Activated effector memory CD4-positive, alpha-beta T cell treated with anti-CD3 and anti-CD28 coated beads, Interleukin-2, amount 50 U/mL, for 16 hours (primary cell): ENCODE results near the gene TOMM7.
"Not testable (repeated sequence)": the region's sequence is repeated elsewhere in the genome, so short reads cannot be mapped to it uniquely, and the experiment has no call there.

ENCODE experiments used
- DNase-seq: peaks from one replicate; pipeline ENCODE4 v3.0.0-alpha.2; 2020

The TOMM7 gene

GRCh38 chr7:22814261-22815208, 8.1 kb downstream of the TOMM7 start:
- DNase-seq = no peak

DNA sequence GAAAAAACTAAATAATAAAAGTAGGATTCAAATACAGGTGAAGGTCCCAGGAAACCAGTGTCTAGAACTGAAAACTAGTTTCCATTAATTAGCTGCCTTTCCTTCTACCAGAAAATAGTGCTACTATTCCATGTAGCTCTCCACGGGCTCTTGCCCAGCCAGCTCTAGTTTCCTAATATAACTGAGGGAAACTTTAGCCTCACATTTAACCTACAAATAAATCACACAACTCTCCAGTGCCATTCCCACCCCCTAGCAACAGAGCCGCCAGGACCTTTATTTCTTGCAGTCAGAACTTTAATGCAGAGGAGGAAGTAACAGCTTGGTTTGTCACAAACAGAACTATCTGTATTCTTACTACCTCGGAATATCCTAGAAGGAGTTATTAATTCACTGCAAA, 10.3 kb downstream of the TOMM7 start:
- DNase-seq = no peak

DNA sequence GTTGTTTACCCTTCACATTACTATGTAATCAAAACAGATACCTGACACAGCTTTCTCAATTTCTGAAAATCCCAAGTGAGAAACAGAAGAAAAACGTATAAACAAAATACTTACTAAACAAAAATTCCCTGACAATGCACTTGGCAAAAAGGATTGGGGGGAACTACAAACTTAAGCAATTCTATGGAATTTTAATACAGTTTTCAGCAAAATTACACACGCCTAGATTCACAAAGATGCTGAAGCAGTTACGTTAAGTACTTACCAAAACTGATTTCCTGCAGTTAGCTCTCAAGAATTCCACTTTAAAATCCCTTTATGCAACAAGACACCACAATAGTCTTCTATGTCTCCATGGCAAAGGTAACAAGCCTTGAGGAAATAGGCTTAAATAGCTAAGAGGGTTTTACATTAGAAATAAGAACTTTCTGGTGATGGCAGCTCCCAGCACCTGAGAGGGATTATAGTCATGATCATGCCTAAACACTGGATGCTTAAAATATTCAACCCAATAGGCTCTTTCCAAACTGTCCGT, 10.8 kb downstream of the TOMM7 start:
- DNase-seq = no peak

DNA sequence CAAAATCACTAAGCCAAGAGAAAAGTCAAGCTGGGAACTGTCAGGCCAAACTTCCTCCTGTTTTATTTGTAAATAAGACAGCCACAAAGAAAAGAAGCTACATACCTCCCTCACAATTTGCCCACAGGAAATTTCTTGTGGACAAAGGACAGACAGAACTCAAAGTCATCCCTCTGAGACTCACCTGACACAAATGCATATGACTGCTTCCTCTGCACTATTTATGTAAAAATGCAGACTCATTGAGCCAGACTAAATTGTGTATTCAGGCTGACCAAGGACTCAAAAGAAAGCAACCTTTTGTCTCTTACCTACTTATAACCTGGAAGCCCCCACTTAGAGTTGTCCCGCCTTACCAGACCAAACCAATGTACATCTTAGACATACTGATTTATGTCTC, 11.8 kb downstream of the TOMM7 start:
- DNase-seq = no peak

DNA sequence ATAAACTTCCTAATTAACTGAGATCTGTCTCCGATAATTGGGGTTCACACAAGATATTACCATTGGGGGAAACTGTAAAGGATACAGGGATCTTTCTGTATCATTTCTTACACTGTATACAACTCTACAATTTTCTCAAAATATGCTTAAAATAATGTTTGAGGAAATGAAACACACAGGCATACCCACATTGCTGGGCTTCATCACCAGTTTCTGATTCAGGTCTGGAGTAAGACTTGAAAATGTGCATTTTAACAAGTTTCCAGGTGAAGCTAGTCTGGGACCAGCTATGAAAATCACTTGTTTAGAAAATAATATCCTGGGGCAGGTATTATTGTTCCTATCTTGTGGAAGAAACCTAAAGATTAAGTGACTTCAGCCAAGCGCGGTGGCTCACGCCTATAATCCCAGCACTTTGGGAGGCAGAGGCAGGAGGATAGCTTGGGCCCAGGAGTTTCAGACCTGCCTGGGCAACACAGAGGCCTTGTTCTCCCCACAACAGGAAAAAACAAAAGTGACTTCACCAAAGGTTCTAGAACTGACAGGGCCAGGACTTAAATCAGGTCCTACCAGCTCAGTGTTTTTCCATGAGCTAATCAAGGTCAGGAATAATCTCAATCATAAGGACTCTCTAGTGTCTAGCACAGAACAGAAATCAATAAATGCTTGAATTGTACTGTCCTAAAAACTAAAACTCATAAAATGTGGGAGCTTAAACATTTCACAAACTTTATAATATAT, 12.6 kb downstream of the TOMM7 start:
- DNase-seq = no peak

DNA sequence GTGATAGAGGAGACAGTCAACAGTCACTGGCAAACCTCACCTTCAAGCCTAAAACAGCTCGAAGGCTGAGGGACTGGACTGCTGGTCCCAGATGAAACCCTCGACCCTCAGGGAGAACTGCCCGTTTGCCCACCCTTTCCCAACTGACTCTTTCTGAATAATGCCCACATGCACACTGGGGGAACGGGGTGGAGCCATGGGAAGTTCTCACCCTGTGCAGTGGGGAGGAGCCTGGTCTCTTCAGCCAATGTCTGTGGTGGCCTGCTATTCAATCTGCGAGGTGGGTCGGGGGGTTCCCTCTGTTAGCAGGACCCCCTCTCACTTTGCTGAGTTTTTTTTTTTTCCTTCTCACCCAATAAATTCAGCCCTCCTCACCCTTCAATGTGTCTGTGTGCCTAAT, 14.5 kb downstream of the TOMM7 start:
- no peak for DNase-seq

- DNase-seq = no peak
These were observed 15.9 kb downstream of the TOMM7 start for GRCh38 chr7:22806752-22807151.

DNA sequence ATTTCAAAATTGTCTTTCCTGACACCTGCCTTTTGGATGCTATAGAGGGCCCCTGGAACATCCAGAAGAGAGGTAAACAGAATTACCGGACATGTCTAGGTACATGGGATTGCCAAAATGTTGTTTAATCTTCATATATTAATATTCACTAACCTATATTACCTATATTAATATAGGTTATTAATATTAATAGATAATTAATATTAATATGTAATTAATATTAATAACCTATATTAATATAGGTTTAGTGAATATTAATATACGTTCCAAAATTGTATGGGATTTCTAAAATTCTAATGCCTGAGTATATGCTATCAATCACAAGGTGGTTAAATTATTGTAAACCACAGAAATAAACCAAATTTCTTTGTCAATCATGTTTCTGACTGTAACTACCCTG, 17.4 kb downstream of the TOMM7 start:
- DNase-seq = no peak

DNA sequence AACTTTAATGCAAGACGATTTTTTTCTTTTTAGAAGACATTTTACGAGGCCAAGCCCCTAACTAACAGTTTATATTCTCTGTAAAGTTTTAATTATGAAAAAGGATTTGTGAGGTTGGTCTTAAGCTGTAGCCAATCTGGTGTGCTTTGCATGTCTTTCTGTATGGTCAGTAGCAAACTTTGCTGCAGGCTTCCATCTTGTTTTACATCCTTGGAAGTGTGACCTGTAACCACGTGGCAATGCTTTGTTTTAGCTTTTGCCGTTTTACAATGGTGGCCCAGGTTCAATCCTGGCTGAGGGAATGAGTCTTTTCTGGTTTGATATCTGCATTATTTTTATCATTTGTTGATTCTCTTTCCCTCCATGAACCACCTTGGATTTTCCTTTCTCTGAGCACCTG, 19.8 kb downstream of the TOMM7 start:
- DNase-seq = not testable (repeated sequence)

DNA sequence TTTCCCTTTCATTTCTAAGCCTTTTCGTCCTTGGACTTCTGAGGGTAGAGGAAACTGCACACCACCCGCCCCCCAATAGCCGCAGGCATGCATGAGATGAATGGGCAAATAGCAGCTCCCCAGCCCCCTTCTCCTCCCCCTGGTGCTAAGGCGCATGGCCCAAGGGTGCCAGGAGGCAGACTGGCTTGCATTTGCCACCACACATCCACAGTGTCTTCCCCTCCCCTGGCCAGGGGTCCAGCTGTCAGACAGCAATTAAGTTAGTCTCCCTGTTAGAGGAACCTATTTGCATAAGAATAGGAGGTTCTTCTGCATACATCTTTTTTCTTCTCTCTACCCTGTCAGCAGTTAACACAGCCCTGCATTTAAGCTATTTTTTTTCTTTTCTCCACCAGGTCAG, 20.2 kb downstream of the TOMM7 start:
- no peak for DNase-seq

- no peak for DNase-seq
These were observed 20.7 kb downstream of the TOMM7 start for GRCh38 chr7:22801912-22802311.

- DNase-seq = no peak
These were observed 23.0 kb downstream of the TOMM7 start for GRCh38 chr7:22799633-22800032.

- no peak for DNase-seq
These were observed 28.8 kb downstream of the TOMM7 start for GRCh38 chr7:22793593-22794462.

DNA sequence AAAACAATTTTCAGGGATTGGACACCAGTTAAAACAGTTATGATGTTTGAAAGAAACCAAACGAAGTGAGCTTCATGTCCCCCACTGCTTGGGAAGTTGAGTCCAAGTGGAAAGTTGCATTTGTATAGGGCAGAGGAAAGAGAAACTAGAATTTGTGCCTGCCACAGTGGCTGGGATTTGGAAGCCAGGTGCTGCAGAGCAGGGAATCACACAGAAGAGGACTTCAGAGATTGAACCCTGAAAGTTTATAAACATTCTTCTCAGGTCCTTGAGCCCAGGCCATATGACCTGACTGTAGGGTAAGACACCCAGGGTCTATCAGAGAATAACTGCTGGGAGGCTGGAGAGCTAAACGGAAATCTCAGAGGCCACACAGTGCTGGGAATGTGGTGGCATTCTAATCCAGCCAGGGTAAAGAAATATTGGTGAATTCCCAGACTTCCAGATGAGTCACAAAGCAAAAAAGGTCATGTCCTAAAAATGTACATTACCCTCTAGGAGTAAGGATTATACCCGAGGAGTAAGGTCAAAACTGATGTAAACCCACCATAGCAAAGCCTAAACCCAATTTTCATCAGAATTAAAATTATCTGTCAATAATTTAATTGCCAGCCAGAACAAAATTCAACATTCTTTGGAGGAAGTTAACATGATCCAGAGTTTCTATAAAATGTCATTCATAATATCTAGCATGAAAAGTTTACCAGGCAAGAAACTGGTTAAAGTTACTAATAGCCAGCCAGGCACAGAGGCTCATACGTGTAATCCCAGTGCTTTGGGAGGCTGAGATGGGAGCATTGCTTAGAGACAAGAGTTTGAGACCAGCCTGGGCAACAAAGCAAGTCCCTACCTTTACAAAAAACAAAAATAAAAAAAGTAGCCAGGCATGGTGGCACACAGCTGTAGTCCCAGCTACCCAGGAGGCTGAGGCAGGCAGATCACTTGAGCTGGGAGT, 31.2 kb downstream of the TOMM7 start:
- no peak for DNase-seq

- DNase-seq = not testable (repeated sequence)
These were observed 32.0 kb downstream of the TOMM7 start for GRCh38 chr7:22790640-22791039.

DNA sequence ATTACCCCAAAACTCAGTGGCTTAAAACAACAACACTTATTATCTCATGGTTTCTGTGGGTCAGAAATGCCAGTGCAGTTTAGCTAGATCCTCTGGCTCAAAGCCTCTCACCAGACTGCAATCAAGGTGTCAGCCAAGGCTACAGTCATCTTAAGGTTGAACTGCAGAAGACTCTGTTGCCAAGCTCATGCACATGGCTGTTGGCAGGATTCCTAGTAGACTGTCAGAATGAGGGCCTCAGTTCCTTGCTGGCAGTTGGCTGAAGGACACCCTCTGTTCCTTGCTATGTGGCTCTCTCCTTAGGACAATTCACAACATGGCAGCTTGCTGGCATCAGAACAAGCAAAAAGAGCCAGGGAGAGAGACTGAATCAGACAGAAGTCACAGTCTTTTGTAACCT, 34.7 kb downstream of the TOMM7 start:
- DNase-seq = no peak

GRCh38 chr7:22786290-22786932, 36.2 kb downstream of the TOMM7 start:
- no peak for DNase-seq

DNA sequence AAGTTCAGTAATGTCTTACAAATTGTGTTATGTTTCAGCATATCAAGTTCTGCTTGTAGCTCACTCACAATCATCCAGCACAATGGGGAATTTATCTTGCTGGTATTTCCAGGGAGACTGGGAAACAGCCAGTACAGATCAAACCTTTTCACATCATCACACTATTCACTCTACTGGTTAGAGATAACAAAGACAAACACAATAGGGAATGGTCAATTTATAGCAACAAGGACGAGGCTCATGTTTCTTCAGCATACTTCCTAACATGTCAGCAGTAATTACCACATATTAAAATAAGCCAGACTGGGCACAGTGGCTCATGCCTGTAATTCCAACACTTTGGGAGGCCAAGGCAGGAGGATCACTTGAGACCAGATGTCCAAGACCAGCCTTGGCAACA, 38.3 kb downstream of the TOMM7 start:
- DNase-seq = no peak

DNA sequence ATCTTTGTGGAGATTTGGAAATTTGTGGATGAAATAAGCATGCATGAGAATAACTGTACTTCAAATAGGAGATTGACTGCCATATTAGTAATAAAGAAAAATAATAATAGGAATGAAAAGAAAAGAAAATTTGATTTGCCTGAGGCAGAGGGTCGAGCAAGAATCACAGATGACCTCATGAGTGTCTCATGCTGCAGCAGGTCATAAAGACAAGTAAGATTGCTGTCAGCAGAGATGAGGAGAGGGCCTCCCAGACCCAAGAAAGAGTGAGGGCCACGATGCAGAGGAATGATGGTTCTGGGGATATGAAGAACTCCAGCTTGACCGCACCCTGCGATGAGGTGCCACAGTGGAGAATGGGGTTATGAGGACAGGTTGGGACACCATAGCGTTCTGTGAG, 39.2 kb downstream of the TOMM7 start:
- no peak for DNase-seq

- peak; percentile 87 for DNase-seq
These were observed 39.9 kb downstream of the TOMM7 start for GRCh38 chr7:22782616-22783232.

- DNase-seq = no peak
These were observed 41.4 kb downstream of the TOMM7 start for GRCh38 chr7:22781230-22781711.
